Inferior parietal cortex (tissue), 1 donor: ENCODE measurements around the gene CSRP1.
A peak's percentile ranks its signal among the peaks of the same experiment; 100 is the strongest.
"Not testable (repeated sequence)": the region's sequence is repeated elsewhere in the genome, so short reads cannot be mapped to it uniquely, and the experiment has no call there.

Source experiments
- DNase-seq: peaks from one replicate; pipeline ENCODE4 v3.0.0-alpha.2; 2016; ENCODE audit errors: extremely low spot score

CSRP1 gene

DNA sequence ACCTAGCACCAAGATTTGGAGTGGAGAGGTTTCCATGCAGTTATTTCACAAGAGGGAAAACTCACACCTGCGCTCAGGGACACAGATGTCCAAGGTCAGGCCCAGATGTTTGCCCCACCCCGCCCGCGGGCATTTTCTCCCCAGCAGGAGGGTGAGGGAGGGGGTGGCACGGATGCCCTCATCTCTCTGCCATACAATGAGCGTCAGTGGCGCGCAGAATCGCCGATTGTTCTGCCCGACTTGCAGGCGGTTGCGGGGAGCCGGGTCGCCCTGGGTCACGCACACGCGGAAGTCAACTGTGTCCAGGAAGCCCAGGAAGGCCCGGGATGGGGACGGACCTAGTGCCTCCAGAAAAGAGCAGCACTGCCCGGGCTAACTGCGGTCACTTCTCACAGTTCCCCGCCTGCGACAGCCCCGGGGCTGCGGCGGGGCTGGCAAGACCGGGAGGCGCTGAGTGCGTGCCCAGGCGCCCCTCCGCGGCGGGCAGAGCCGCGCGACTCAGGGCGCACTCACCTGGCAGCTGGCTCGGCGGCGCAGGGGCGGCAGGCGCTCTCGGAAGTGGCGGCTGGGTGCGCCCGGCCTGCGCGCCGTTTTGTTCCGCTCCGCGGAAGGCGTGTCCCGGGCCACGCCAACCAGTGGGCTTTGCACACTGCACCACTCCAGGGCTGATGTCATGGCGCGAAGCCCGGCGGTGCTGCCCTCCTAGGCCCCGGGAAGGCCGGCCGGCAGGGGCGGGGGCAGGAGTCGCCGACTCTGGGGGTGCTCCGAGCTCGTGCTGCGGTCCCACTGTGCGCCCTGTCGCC lies at the start of gene CSRP1:
Gene CSRP1 (minus strand): TSS at position 567 of the 803 bp plus-strand sequence. CDS start 10,820 bp downstream, outside the sequence.
- peak; percentile 77 for DNase-seq

DNA sequence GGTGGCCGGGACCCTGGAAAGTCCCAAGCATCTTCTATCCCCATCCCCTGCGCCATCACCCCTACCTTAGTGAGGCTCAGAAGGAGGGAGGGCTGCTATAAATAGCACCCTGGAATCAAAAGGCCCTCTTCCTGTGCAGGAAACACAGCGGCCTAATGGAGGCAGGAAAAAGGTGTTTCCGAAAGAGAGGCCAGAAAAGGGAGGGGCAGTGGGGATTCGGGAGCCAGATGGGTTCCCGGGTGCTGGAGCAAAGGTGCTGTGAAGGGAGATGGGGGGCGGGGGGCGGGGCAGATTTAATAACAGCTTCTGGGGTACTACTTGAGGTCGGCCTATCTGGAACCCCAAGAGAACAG lies 48.6 kb upstream of the CSRP1 start:
- DNase-seq: no peak

DNA sequence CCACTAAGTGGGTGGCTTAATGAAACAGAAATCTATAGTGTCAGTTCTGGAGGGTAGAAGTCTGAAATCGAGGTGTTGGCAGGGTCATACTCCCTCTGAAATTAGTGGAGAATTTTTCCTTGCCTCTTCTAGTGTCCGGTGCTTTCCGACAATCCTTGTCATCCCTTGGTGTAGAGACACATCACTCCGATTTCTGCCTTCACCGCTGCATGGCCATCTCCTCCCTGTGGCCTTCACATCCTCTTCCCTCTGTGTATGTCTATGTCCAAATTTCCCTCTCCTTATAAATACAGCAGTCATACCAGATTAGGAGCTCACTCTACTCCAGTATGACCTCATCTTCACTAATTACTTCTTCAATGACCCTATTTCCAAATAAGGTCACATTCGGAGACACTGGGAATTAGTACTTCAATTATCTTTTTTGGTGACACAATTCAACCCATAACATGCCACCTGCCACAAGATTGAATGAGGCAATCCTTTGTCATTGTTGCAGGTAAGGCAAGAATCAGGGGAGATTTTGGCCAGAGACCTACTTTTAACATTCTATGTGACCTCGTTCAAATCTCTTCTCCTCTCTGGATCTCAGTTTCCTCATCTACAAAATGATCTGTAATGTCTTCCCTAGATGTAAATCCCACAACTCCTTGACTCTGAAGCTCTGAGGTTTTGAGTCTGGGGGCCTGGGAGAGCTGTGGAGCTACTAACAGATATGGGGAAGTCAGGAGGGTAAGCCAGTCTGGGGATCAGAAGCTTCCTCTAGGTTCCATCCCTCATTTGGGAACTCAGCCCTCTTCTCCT lies 48.1 kb upstream of the CSRP1 start:
- DNase-seq: no peak

DNA sequence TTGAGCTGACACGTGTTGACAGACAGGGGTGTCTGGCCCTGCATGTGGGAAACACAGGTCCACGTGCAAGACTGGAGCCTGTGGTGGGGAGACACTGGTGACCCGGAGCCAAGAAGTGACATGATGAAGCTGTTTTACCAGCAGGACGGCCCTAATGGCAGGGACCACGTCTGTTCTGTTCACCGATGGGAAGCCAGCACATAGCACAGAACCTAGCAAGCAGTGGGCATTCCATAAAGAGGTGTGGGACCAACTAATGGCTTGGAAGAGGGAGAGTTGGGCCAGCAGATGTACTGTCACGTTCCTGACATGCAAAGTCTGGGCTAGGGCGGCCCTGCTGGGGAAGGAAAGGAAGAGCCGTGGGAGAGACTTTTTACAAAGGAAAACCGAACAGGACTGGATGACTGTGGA lies 47.3 kb upstream of the CSRP1 start:
- no peak for DNase-seq

DNA sequence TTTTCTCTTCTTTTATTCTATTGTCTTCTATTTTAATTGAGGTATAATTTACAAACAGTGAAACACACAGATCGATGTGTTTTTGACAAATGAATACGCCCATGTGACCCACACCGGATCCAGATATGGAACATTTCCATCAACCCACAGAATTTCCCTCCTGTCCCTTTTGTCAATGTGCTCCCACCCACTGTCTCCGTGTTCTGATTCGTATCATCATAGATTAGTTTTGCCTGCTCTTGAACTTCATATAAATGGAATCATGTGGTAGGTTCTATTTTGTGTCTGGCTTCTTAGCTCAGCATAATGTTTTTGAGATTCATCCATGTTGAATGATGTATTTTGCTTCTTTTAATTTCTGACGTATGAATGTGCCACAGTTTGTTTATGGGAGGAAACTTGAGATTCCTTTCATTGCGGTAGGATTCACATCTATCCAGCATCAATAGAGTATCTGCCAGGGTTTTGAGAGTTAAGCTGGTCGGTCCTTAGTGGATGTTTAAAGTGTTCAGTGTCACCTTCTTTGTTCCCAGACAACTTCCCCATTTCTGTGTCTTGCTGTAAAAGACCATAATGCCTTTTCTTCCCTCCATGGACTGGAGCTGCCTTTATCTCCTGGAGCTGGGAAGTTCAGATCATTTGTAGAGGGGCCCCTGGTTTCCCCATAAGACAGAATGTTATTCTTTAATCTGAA lies 46.7 kb upstream of the CSRP1 start:
- no peak for DNase-seq

DNA sequence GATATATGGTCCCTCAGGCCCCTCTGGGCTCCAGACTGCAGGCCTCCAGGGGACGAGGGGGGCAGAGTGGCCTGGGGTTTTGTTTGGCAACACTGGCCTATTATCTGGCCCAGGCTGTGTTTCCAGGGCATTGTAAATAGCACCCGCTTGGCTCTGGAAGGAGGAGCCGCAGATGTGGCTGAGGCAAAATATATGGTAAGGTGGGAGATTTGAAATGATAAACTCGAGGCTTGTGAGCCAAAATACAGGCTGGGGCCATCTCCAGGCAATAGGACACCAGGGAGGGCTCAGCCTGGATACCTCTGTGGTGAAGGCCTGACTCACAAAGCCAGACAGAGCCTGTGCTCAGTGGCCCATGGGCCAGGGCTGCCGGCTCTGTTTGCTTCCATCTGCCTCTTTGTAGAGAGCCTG lies 46.0 kb upstream of the CSRP1 start:
- DNase-seq: no peak

DNA sequence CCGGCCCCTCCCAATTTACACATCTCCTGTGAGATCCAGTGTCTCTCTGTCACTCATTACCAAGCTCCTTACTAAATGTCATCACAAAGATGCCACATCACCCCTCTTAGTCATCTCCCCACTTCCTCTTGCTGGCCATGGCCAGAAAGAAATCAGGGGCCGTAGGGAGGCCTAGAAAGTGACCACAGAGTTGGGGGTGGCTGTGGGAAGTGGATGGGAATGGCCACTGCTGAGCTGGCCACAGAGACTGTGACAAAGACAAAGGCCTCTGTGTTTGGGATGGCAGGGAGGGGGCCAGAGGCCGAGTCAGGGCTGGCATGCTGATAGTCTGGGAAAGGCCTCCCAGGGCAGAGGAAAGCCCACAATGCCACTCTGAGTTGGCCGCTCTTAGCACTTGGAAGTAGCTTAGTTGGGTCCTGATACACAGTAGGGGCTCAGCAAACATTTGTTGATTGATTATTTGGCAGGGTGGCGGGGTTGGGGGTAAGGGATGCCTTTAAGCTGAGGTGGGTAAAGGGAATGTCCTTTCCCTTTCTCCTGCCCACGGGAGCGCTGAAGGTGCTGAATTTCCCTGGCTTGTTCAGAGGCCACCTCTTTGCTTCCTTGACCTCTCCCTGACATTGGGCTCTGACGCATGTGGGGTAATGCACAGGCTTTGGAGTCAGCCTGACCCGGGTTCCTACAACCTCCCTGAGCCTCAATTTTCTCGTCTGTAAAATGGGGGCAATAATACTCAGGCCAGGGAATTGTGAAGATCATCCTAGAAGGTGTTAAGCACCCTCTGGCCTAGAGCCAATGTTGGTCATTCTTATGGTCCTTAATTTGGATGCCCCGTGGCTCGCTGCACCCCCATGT lies 45.2 kb upstream of the CSRP1 start:
- peak; percentile 78 for DNase-seq

DNA sequence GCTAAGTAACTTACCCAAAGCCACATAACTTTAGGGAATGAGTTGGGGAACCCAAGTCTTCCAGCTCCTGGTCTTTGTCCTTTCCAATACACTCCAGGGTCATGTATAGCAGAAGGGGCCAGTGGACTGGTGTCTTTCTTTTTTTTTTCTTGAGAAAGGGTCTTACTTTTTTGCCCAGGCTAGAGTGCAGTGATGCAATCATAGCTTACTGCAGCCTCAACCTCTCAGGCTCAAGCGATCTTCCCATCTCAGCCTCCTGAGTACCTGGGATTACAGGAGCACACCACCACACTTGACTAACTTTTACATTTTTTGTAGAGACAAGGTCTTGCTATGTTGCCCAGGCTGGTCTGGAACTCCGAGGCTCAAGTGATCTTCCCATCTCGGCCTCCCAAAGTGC lies 44.2 kb upstream of the CSRP1 start:
- no peak for DNase-seq

DNA sequence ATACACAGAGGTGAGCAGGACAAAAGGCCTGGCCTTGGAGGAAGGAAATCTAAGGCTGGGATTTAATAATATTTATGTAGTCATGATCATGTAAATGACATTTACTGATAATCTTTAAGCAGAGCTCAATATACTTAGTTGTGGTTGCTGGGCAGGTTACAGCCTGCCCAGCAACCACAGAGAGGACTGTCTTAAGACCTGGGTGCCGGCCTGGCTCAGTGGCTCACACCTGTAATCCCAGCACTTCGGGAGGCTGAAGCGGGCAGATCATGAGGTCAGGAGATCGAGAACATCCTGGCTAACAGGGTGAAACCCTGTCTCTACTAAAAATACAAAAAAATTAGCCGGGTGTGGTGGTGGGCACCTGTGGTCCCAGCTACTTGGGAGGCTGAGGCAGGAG lies 42.6 kb upstream of the CSRP1 start:
- not testable (repeated sequence) for DNase-seq

DNA sequence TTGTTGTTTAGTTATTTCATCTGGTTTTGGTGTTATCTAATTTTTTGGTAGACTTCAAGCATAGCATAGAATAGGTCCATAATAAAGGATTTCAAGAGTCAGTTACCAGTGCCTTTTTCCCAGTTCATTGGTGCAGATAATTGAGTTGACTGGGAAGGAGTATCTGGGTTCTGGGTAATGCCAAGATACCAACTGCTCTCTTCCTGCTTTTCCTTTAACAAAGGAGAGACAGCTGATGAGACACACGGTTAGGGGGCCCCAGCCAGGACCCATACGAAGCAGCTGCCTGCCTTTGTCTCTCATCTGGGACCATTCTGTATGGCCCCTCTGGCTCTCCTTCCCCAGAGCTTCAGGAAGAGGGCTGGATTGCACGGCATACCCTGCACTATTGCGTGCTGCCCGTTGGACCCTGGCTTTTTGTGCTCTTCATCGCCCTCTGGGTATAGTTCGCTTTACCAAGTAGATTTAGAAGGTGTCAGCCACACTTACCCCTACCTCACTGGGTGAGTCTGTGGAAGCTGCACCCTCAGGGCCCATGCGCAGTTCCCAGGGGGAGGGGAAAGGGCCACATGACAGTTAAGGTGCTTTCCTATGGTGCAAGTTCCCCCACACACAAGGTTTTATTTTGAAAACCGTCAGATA lies 39.0 kb upstream of the CSRP1 start:
- DNase-seq: no peak

DNA sequence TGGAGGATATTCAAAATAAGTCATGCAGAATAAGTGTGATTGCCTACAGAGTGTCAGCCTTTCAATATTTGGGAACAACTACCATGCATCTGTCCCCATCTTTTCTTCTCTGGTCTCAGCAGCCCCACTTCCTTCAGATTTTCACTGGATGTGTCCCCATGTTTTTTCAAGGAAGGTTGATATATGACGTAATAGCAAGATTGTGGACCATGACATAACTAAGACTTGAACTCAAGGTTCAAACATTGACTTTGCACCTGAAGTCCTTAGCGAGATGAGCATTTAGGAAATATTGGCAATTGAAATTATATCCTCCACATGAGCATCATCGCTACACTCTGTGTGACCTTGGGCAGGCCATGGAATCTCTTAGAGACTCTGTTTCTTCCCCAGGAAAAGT lies 37.8 kb upstream of the CSRP1 start:
- DNase-seq: no peak

DNA sequence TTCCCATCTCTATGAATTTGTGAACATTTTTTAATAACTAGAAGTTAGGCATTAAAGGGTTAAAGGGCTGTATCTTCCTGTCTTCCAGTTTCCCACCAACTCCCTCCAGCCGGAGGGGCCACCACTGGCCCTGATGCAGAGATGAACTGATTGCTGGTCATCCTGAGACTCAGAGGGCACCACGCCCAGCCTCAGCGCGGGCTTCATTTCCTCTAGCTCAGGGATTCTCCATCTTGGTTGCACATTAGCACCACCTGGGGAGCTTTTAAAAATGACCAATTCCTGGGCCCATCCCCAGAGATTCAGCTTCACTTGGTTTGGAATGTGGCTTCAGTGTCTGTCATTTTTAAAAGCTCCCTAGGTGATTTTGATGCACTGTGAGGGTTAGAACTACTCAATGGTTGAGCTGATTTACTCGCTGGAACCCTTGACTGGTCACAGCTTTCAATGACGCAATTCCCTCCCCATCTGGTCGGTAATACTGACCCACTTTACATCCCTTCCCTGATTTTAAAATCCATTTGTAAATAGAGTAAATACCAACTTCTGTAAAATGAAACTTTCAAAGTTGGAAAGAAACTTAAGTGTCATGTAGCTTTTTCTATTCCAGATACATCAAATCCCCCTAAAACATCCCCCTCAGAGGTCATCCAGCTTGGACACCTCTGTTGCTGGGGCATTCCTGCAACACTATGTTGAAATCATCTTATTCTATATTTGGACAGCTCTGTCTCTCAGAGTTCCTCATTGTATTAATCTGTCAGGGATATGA lies 37.1 kb upstream of the CSRP1 start:
- DNase-seq: no peak

DNA sequence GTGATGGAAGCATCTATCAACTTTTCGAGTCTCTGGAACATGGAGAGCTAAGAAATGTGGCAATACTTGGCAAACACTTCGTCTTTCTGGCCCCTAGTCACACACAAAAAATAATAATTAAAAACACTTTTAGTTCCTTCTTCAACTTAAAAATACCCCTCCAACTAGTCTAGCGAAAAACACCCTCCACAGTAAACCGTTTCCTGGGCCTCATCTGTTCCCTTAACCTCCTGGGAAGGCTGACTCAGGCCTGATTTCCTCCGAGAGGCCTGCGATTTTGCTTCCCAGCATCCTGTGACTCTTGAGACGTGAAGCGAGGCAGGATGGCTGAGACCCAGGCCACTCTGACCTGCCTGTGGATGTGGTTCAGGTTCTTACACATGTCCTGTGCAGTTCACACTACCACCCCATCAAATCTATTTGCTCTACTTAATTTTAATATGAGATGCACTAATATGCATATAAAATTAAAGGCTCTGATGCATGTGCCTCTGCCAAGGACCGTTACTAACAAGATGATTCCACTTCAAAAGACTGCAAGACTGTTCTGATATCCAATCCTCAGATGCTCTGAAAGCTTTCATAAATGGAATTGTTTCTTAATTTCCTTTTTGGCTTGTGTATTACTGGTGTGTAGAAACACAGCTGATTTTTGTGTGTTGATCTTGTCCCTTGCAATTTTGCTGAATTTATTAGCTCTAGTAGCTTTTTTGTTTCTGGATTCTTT lies 35.5 kb upstream of the CSRP1 start:
- DNase-seq: no peak

DNA sequence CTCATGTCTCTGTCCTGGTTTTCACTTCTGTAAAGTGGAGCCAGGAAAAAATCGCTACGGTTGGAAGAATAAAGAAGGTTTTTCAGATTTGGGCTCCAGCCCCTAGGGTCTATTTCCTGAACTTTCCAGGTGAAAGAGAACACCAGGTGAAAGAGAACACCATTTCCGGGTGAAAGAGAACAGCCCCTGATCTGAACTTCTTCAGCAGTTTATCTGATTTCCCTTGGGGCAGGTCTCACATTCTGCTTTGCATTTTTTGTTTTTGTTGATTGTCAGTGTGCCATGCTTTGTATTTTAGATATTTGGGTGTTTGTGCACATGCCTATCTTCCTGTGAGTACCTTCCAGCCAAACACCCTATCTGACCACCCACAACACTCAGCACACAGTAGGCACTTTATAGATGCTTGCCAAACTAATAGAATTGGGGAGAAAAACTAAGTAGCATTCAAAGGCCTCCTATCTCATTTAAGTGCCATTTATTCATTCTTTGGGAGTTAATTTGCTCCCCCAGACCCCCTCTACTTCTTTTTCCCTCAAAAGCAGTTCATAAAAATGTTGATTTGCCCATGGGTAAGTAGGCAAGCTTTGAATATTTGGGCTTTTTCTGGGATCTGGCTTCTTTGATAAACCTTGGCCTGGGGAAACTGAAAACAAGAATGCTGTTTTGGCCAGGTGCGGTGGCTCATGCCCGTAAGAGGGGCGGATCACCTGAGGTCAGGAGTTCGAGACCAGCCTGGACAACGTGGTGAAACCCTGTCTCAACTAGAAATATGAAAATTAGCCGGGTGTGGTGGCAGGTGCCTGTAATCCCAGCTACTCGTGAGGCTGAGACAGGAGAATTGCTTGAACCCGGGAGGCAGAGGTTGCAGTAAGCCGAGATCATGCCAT lies 34.2 kb upstream of the CSRP1 start:
- no peak for DNase-seq

DNA sequence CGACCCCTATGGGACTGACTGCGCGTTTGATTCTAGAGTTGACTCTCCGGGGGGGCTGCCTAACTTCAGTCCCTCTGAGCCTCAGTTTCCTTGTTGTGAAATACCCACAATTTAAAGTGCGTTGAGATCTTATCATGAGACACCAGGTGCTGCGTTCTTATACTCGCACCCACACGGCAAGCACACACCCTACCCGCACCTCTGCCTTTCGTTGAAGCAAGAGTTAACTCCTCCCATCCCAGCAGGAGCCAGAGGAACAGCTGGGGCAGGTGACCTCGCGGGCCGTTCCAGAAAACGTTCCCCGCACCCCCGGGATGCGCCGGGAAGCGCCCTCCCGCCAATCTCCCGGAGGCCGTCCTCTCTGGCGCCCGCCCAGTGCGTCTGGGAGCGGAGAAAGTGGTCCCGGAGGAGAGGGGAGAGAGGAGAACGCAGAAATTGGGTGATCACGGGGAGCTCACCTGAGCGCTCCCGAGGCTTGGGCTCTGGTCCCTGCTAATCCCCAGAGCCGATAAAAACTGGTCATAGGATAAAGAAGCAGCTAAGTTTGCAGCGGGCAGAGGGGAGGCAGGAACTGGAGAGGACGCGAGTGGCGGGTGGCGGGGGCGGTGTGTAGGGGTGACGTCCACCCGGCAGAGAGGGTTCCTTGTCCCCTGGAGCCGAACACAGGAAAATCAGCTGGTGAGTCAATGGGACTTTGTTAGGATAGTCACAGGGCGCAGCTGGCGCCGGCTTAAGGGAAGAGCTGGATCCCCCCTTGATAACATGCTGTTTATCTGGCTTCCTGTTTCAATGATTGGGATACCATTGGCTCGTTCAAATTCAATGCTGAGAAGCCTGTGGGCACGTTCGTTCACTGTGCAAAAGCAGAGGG lies 32.9 kb upstream of the CSRP1 start:
- peak; percentile 79 for DNase-seq

DNA sequence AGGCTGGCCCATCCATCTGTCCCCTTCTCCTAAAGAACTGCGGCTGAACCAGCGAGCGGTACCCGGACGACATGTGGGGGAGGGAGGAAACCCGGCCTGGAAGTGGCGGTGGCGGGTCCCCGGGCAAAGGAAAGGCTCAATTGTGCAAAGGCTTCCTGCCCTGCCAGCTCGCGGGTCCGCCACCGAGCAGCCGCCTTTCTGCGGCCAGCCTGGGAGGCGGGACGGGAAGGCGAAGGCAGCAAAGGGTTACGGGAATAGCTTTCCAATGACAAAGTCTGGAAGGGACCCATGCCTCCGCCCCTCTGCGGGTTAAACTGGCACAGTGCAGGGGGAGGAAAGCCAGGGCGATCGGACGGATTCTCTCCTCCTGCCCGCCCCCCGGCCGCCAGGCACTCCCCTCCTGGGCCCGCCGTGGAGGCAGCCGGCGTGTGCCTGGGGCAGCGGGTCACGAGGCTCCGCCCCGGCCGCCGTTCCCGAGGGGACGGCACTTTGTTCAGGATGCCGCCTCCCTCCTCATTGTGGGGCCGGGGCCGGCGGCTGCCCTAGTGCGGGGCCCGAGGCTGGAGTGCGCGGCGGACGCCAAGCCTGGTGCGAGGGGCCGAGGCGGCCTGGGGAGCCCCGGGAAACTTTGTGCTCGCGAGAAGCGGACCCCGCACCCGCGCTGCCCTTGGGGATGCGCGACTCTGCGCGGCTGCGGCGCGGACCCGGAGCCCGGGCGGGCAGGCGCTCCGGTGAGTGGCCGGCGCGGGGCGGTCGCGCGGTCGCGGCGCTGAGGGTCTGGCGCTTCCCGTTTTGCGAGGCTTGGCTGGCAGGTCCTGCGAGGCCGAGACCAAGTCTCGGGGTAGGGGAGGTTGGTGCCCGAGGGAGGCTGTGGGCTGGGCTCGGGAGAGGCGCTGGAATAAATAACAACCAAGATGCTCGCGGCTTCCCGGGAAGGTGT lies 32.0 kb upstream of the CSRP1 start, which contains the start of gene NAV1:
Gene NAV1 (plus strand): TSS at position 516 of the 940 bp plus-strand sequence. CDS start 83,758 bp downstream, outside the sequence.
- no peak for DNase-seq
